Keratinocyte (primary cell): ENCODE data around the gene OR2B3. TPM values are rescaled to one million over a fixed set of nuclear protein-coding genes. Genes with fewer than 3 reads are reported as not detected.

ENCODE experiments used
- DNase-seq: peaks from one replicate; pipeline ENCODE4 v3.0.0-alpha.2; 2011; ENCODE audit warnings: low read depth, missing footprints, low spot score
- FAIRE-seq: peaks from 2 replicates; lab custom pipeline; 2011; peaks lifted over from hg19 to GRCh38; lab: Jason Lieb, UNC
- H2AFZ ChIP-seq: 2 replicates; pipeline ENCODE4 v1.6.0; 2012; ENCODE audit warnings: low read length, control low read depth, inconsistent platforms; ENCODE audit not compliant: control insufficient read depth
- H3K27ac ChIP-seq: 2 replicates; pipeline ENCODE4 v1.5.1; 2011; ENCODE audit warnings: low read length; ENCODE audit not compliant: control insufficient read depth, insufficient read depth
- H3K27me3 ChIP-seq: 3 replicates; pipeline ENCODE4 v1.6.0; 2011; ENCODE audit warnings: low read length; ENCODE audit not compliant: control insufficient read depth, insufficient read depth; ENCODE audit errors: extremely low read depth
- H3K36me3 ChIP-seq, 2 experiments: 2 replicates in 1 of 2; 3 replicates in 1 of 2; pipeline ENCODE4 v1.5.1; 2011; ENCODE audit warnings: low read length in 2 of 2, mild to moderate bottlenecking in 1 of 2; ENCODE audit not compliant: control insufficient read depth in 2 of 2, insufficient read depth in 2 of 2; ENCODE audit errors: extremely low read depth in 1 of 2
- H3K4me1 ChIP-seq: 3 replicates; pipeline ENCODE4 v1.5.1; 2011; ENCODE audit warnings: low read length; ENCODE audit not compliant: control insufficient read depth, insufficient read depth; ENCODE audit errors: extremely low read depth
- H3K4me2 ChIP-seq: 3 replicates; pipeline ENCODE4 v1.6.0; 2011; ENCODE audit warnings: low read depth, low read length; ENCODE audit not compliant: control insufficient read depth, insufficient read depth; ENCODE audit errors: extremely low read depth
- H3K4me3 ChIP-seq, 3 experiments: fragments of 200-600 bp in 1 of 3; sonication (generic) in 1 of 3; 2 replicates in 2 of 3; 3 replicates in 1 of 3; pipeline ENCODE4 v1.5.1; 2011 to 2016; ENCODE audit warnings: low read length in 3 of 3, mild to moderate bottlenecking in 3 of 3, control low read depth in 2 of 3, inconsistent platforms in 1 of 3, low read depth in 1 of 3, mixed read lengths in 1 of 3, mixed run types in 1 of 3, moderate library complexity in 1 of 3; ENCODE audit not compliant: control insufficient read depth in 2 of 3, insufficient read depth in 2 of 3; ENCODE audit errors: extremely low read depth in 1 of 3
- H3K79me2 ChIP-seq: 2 replicates; pipeline ENCODE4 v1.6.0; 2012; ENCODE audit warnings: low read length; ENCODE audit not compliant: control insufficient read depth, insufficient read depth
- H3K9ac ChIP-seq: 3 replicates; pipeline ENCODE4 v1.6.0; 2011; ENCODE audit warnings: low read length; ENCODE audit not compliant: control insufficient read depth, insufficient read depth; ENCODE audit errors: extremely low read depth
- H3K9me1 ChIP-seq: 3 replicates; pipeline ENCODE4 v1.6.0; 2011; ENCODE audit warnings: low read length; ENCODE audit not compliant: control insufficient read depth, insufficient read depth; ENCODE audit errors: extremely low read depth
- H3K9me3 ChIP-seq: 2 replicates; pipeline ENCODE4 v1.5.1; 2012; ENCODE audit warnings: low read depth, low read length; ENCODE audit not compliant: control insufficient read depth
- H4K20me1 ChIP-seq: 3 replicates; pipeline ENCODE4 v1.6.0; 2011; ENCODE audit warnings: low read length; ENCODE audit not compliant: control insufficient read depth, insufficient read depth; ENCODE audit errors: extremely low read depth
- CTCF ChIP-seq, 3 experiments: IDR thresholded peaks in 1 of 3; conservative IDR thresholded peaks in 1 of 3; optimal IDR thresholded peaks in 1 of 3; 2 replicates in 2 of 3; 3 replicates in 1 of 3; pipeline versions ENCODE3 to v1.5.1; 2011; ENCODE audit warnings: low read length in 3 of 3, mild to moderate bottlenecking in 3 of 3, moderate library complexity in 2 of 3, control low read depth in 1 of 3, inconsistent platforms in 1 of 3; ENCODE audit not compliant: insufficient read depth in 2 of 3; ENCODE audit errors: extremely low read depth in 1 of 3
- EZH2 ChIP-seq: IDR thresholded peaks from one replicate; pipeline ENCODE4 v1.6.1; 2012; ENCODE audit warnings: inconsistent platforms, mild to moderate bottlenecking, low read length, moderate library complexity
- dilution Hi-C: fragments of 300-500 bp; cut with MboI; formaldehyde crosslinking; loops from one replicate; pipeline ENCODE4 v1.7.0; 2020; ENCODE audit warnings: low sequenced_read_pairs; ENCODE audit not compliant: extremely low pct_ligation_motif_present
- polyA plus RNA-seq, 5 experiments: library from polyadenylated mRNA; depleted of rRNA in 3 of 5; stranded (reverse) in 3 of 5; stranded (forward) in 1 of 5; unstranded in 1 of 5; fragments of >200 nt; gene quantifications; 1 replicate in 1 of 5; 2 replicates in 3 of 5; 3 replicates in 1 of 5; pipeline versions ENCODE4 v1.2.1 to v1.2.3, GENCODE V29; 2011 to 2012; ENCODE audit warnings: missing spikeins in 2 of 5, low read depth in 1 of 5, low replicate concordance in 1 of 5

OR2B3 gene
- polyA plus RNA-seq, 1 donor (not counting 4 experiments of a cell fraction or from before 2014, with no cell fraction given), result not detected

- H3K27me3 ChIP-seq, result no peaks in the 10 kb centered on the region
- no peak for DNase-seq
- TF ChIP-seq CTCF (optimal IDR thresholded peaks at IDR 0.05 in 1 of 3, IDR thresholded peaks at IDR 0.05 in 1 of 3, conservative IDR thresholded peaks at IDR 0.05 in 1 of 3; ENCODE audit: extremely low read depth in 1 of 3, insufficient read depth in 2 of 3, low read length in 3 of 3), result peak; percentile 79 to 92 (median 82)
- TF ChIP-seq EZH2, result no peak
- no peak overlapping the region for H2AFZ ChIP-seq
- H3K9me1 ChIP-seq, result no peaks in the 10 kb centered on the region
- no peaks in the 10 kb centered on the region for H3K4me1 ChIP-seq
- no peaks in the 10 kb centered on the region for H3K79me2 ChIP-seq
- no peak overlapping the region for H3K27ac ChIP-seq
- H3K9ac ChIP-seq, result no peak overlapping the region
- no peak overlapping the region for H3K4me2 ChIP-seq
- H4K20me1 ChIP-seq, result no peaks in the 10 kb centered on the region
- dilution Hi-C loops, result no loop called here
- H3K9me3 ChIP-seq, result no peaks in the 10 kb centered on the region
- FAIRE-seq, result peak; percentile 34
- H3K36me3 ChIP-seq, result no peaks in the 10 kb centered on the region
- H3K4me3 ChIP-seq, result no peak overlapping the region
Observed at GRCh38 chr6:29071831-29072723, 15.0 kb downstream of the OR2B3 start.

- Histone ChIP-seq H3K79me2 (no peaks in the 10 kb centered on the region), H3K27me3 (no peaks in the 10 kb centered on the region), H3K9me1 (no peaks in the 10 kb centered on the region), H3K9ac (no peak overlapping the region), H3K27ac (no peak overlapping the region), H2AFZ (no peak overlapping the region), H3K4me3 (no peak overlapping the region), H3K9me3 (no peaks in the 10 kb centered on the region), H3K36me3 (no peaks in the 10 kb centered on the region), H4K20me1 (no peaks in the 10 kb centered on the region), H3K4me1 (no peaks in the 10 kb centered on the region), H3K4me2 (no peak overlapping the region)
- DNase-seq, result no peak
- TF ChIP-seq CTCF (optimal IDR thresholded peaks at IDR 0.05 in 1 of 3, IDR thresholded peaks at IDR 0.05 in 1 of 3, conservative IDR thresholded peaks at IDR 0.05 in 1 of 3; ENCODE audit: extremely low read depth in 1 of 3, insufficient read depth in 2 of 3, low read length in 3 of 3) (no peak), EZH2 (no peak)
- FAIRE-seq, result no peak
- dilution Hi-C loops, result no loop called here
Observed at GRCh38 chr6:29051680-29052079, 35.4 kb downstream of the OR2B3 start.
